H1 (cell line): ENCODE measurements around the gene OR2B3. TPM values are rescaled to one million over a fixed set of nuclear protein-coding genes. Genes with fewer than 3 reads are reported as not detected.

Experiments
- MAFK ChIP-seq: IDR thresholded peaks from 2 replicates; pipeline ENCODE4 v1.6.1; 2012; ENCODE audit warnings: low read depth, mild to moderate bottlenecking, improper control_type of control experiment, low read length
- polyA plus RNA-seq, 7 experiments: library from polyadenylated mRNA; depleted of rRNA in 3 of 7; stranded (reverse) in 5 of 7; unstranded in 2 of 7; fragments of >200 nt in 5 of 7; fragments of 200-250 nt in 2 of 7; gene quantifications; 1 replicate in 5 of 7; 2 replicates in 1 of 7; 4 replicates in 1 of 7; pipeline versions ENCODE4 v1.2.1 to v1.2.3, GENCODE V29; 2011 to 2013; ENCODE audit warnings: missing spikeins in 2 of 7, mixed read lengths in 2 of 7
- total RNA-seq: library from RNA; stranded (reverse); fragmentation: NEBNext Ultra II Directional; extraction: Animal tissue kit (Norgen Biotek cat#: 25700); gene quantifications from 2 replicates; pipeline ENCODE4 v1.2.1, GENCODE V29; 2021

Gene OR2B3
- total and polyA plus RNA-seq, 2 of the 8 experiments (the other 6 are each of a cell fraction or from before 2014, with no cell fraction given) = not detected

- no peak for TF ChIP-seq MAFK
Observed at GRCh38 chr6:29087213-29087612, at the start of gene OR2B3 (continued).
